Hematopoietic multipotent progenitor cell (in vitro differentiated cells): ENCODE measurements around the gene TMPRSS13. TPM values are rescaled to one million over a fixed set of nuclear protein-coding genes. Genes with fewer than 3 reads are reported as not detected.

ENCODE experiments used
- DNase-seq, 3 donors: peaks; one replicate each; pipeline ENCODE4 v3.0.0-alpha.2; 2011 to 2015; ENCODE audit warnings: low read depth in 2 of 3, low spot score in 2 of 3
- total RNA-seq: library from RNA; depleted of rRNA; stranded (reverse); fragments of >200 nt; gene quantifications from one replicate; pipeline ENCODE4 v1.2.3, GENCODE V29; 2012

The TMPRSS13 gene
- total RNA-seq, 1 donor = 0.54 TPM

- no peak for DNase-seq
Observed at GRCh38 chr11:117860139-117860538, 69.1 kb downstream of the TMPRSS13 start.

- no peak for DNase-seq
Observed at GRCh38 chr11:117859488-117860112, 69.6 kb downstream of the TMPRSS13 start.

- DNase-seq = no peak
Observed at GRCh38 chr11:117859061-117859460, 70.1 kb downstream of the TMPRSS13 start.

GRCh38 chr11:117857734-117858414 lies 71.3 kb downstream of the TMPRSS13 start:
- DNase-seq = no peak

- no peak for DNase-seq
Observed at GRCh38 chr11:117855912-117856651, 73.1 kb downstream of the TMPRSS13 start.

- DNase-seq = no peak
Observed at GRCh38 chr11:117855186-117855845, 73.9 kb downstream of the TMPRSS13 start.

- DNase-seq = no peak
Observed at GRCh38 chr11:117852309-117852708, 76.9 kb downstream of the TMPRSS13 start.

GRCh38 chr11:117851852-117852251 lies 77.3 kb downstream of the TMPRSS13 start:
- no peak for DNase-seq

- DNase-seq = no peak
Observed at GRCh38 chr11:117851106-117851505, 78.1 kb downstream of the TMPRSS13 start.

Other genes with a start within 250 kb of the TMPRSS13 start
- gene DSCAML1, start 132.2 kb downstream of the TMPRSS13 start, total RNA-seq = 0.27 TPM
- gene FXYD2, start 104.7 kb downstream of the TMPRSS13 start, total RNA-seq = 0.54 TPM
- gene FXYD6, start 52.7 kb downstream of the TMPRSS13 start, total RNA-seq = 1.3 TPM
- 11.8 TPM for gene IL10RA, start 57.0 kb upstream of the TMPRSS13 start, total RNA-seq
- gene TMPRSS4, start 147.7 kb upstream of the TMPRSS13 start, total RNA-seq = not detected
- gene SMIM35, start 157.6 kb upstream of the TMPRSS13 start, total RNA-seq = under 0.01 TPM
- gene SCN4B, start 223.4 kb upstream of the TMPRSS13 start, total RNA-seq = not detected
- gene SCN2B, start 247.2 kb upstream of the TMPRSS13 start, total RNA-seq = not detected